H1 (cell line): Measurements from ENCODE around the gene CCNG2. TPM values are rescaled to one million over a fixed set of nuclear protein-coding genes. Genes with fewer than 3 reads are reported as not detected.

Experiments used
- GABPA ChIP-seq: IDR thresholded peaks from 2 replicates; pipeline ENCODE4 v1.6.1; 2011; ENCODE audit warnings: mild to moderate bottlenecking, low read length, moderate library complexity, borderline replicate concordance; ENCODE audit not compliant: insufficient read depth
- SP2 ChIP-seq: IDR thresholded peaks from 2 replicates; pipeline ENCODE4 v1.6.1; 2012; ENCODE audit warnings: mild to moderate bottlenecking, low read length, inconsistent platforms
- SRF ChIP-seq: IDR thresholded peaks from 2 replicates; pipeline ENCODE4 v1.6.1; 2011; ENCODE audit warnings: mild to moderate bottlenecking, low read depth, low read length, moderate library complexity
- TBP ChIP-seq: IDR thresholded peaks from 2 replicates; pipeline ENCODE4 v1.6.1; 2011; ENCODE audit warnings: low read depth, low read length, improper control_type of control experiment
- polyA plus RNA-seq, 7 experiments: library from polyadenylated mRNA; depleted of rRNA in 3 of 7; stranded (reverse) in 5 of 7; unstranded in 2 of 7; fragments of >200 nt in 5 of 7; fragments of 200-250 nt in 2 of 7; gene quantifications; 1 replicate in 5 of 7; 2 replicates in 1 of 7; 4 replicates in 1 of 7; pipeline versions ENCODE4 v1.2.1 to v1.2.3, GENCODE V29; 2011 to 2013; ENCODE audit warnings: missing spikeins in 2 of 7, mixed read lengths in 2 of 7
- total RNA-seq: library from RNA; stranded (reverse); fragmentation: NEBNext Ultra II Directional; extraction: Animal tissue kit (Norgen Biotek cat#: 25700); gene quantifications from 2 replicates; pipeline ENCODE4 v1.2.1, GENCODE V29; 2021

CCNG2 gene
- total and polyA plus RNA-seq, 2 of the 8 experiments (the other 6 are each of a cell fraction or from before 2014, with no cell fraction given): 3.5 to 13.9 TPM

DNA sequence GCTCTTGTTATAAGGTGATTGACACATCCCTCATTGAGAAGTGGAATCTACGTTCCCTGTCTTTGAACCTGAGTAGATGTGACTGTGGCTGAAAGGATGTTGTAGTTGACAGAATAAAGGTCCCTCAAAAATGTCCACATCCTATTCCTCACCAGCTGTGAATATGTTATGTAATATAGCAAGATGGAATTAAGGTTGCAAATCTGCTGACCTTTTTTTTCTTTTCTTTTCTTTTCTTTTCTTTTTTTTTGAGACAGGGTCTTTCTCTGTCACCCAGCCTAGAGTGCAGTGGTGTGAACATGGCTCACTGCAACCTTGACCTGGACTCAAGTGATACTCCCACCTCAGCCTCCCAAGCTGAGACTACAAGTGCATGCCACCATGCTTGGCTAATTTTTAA lies 7.2 kb upstream of the CCNG2 start (continued):
- TF ChIP-seq SP2 (no peak), SRF (no peak), GABPA (no peak), TBP (no peak)
- TF ChIP-seq, all 59 proteins: peak for 0
